GM12892 (cell line): ENCODE data around the gene RHBDL3.

Source experiments
- POLR2A ChIP-seq: IDR thresholded peaks from 2 replicates; pipeline ENCODE4 v1.6.1; 2011; ENCODE audit warnings: low read depth, low read length, control low read depth
- POLR2AphosphoS5 ChIP-seq: IDR thresholded peaks from 2 replicates; pipeline ENCODE4 v1.6.1; 2011; ENCODE audit warnings: low read depth, low read length, control low read depth
- TAF1 ChIP-seq: IDR thresholded peaks from 2 replicates; pipeline ENCODE4 v1.6.1; 2011; ENCODE audit warnings: low read depth, mild to moderate bottlenecking, control low read depth, low read length, borderline replicate concordance

GRCh38 chr17:32348483-32348800, 82.8 kb downstream of the RHBDL3 start:
- no peak for TF ChIP-seq POLR2A
- TF ChIP-seq TAF1, result no peak
- no peak for TF ChIP-seq POLR2AphosphoS5
